ENCODE data around the gene OSER1. TPM values are rescaled to one million over a fixed set of nuclear protein-coding genes. Genes with fewer than 3 reads are reported as not detected.

OSER1 gene
- total RNA-seq, 1 experiment from 2014 or later, result 50.5 TPM

DNA sequence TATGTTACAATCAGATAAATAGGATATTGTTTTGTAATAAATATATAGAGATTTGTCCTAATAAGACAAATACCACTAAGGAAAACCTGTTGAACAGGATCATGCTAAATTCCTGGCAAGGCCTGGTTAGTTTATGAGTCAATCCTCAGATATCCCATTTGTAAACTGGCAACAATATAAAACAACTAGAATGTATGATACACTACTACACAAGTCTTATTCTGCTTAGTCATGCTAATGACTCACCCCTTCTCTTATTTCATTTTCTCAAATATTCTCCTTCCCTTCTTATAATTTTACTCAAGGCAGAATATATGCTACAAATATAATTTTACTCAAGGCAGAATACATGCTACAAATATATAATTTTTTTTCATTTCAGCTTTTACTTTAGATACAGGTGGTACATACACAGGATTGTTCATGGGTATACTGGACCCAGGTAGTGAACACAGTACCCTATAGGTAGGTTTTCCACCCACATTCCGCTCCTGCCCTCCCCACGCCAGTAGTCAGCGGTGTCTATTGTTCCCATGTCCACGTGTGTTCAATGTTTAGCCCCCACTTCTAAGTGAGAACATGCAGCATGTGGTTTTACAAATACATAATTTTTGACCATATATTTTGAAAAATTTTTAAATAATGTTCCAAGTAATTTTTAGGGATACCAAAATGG lies 6.3 kb downstream of the OSER1 start:
- peak; percentile 58 for DNase-seq (ENCODE audit: low spot score)
- H3K36me3 ChIP-seq (ENCODE audit: insufficient read depth, low read length, poor library complexity, severe bottlenecking), result peaks cover 56% of the 10 kb centered on the region
- peak overlapping the region; percentile 57 for H3K27ac ChIP-seq (ENCODE audit: low read depth, low read length, poor library complexity, severe bottlenecking)
- no peaks in the 10 kb centered on the region for H3K27me3 ChIP-seq (replicated peaks; ENCODE audit: insufficient read depth, low read depth, low read length, poor library complexity)
- no peaks in the 10 kb centered on the region for H3K9me3 ChIP-seq (ENCODE audit: low read depth, low read length, poor library complexity, severe bottlenecking)
- ChIA-PET POLR2A (ENCODE audit: low non-redundant PET) (interaction anchor here (1.1 kb wide), 1 partner anchor 9 kb away, joined by 5 read pairs; no protein-coding TSS in a partner anchor), CTCF (no interaction called here)
- TF ChIP-seq, protein P1, sequence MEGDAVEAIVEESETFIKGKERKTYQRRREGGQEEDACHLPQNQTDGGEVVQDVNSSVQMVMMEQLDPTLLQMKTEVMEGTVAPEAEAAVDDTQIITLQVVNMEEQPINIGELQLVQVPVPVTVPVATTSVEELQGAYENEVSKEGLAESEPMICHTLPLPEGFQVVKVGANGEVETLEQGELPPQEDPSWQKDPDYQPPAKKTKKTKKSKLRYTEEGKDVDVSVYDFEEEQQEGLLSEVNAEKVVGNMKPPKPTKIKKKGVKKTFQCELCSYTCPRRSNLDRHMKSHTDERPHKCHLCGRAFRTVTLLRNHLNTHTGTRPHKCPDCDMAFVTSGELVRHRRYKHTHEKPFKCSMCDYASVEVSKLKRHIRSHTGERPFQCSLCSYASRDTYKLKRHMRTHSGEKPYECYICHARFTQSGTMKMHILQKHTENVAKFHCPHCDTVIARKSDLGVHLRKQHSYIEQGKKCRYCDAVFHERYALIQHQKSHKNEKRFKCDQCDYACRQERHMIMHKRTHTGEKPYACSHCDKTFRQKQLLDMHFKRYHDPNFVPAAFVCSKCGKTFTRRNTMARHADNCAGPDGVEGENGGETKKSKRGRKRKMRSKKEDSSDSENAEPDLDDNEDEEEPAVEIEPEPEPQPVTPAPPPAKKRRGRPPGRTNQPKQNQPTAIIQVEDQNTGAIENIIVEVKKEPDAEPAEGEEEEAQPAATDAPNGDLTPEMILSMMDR (conservative IDR thresholded peaks at IDR 0.05; ENCODE audit: low read depth, low read length), result no peak
- no peak for TF ChIP-seq EZH2 (IDR thresholded peaks at IDR 0.05; ENCODE audit: borderline replicate concordance, low read depth, low read length, poor library complexity, severe bottlenecking)
- intact Hi-C loops (cut with micrococcal nuclease; ENCODE audit: unreplicated experiment), result no loop called here
- peaks cover 22% of the 10 kb centered on the region for H3K4me1 ChIP-seq (ENCODE audit: insufficient read depth, low read length, poor library complexity, severe bottlenecking)
- no TSS peak for BruUV-seq (replicated peaks)
- no peak overlapping the region for H3K4me3 ChIP-seq (ENCODE audit: low read depth, low read length, poor library complexity, severe bottlenecking)

DNA sequence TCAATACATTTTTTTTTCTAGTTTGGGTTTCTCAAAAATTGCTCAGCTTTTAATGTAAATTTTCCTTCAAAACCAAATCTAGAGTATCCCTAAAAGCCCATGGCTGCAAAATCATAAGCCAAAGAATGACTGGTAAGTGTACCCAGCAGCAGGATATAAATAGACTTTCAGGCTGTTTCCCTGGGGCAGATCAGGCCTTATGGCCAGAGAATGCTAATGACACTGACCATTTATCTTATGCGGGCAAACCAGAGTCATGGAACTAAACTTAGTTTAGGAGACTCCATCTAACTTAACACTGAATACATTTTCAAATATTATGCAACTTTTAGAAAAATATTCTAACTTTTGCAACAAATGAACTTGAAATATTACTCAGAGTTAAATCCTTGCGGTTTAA lies 7.4 kb downstream of the OSER1 start:
- no peak for DNase-seq (ENCODE audit: low spot score)
- intact Hi-C loops (cut with micrococcal nuclease; ENCODE audit: unreplicated experiment), result no loop called here
- H3K27ac ChIP-seq (ENCODE audit: low read depth, low read length, poor library complexity, severe bottlenecking), result no peak overlapping the region
- ChIA-PET POLR2A (ENCODE audit: low non-redundant PET) (no interaction called here), CTCF (no interaction called here)
- TF ChIP-seq, protein P1 (conservative IDR thresholded peaks at IDR 0.05; ENCODE audit: low read depth, low read length), result no peak
- TF ChIP-seq EZH2 (IDR thresholded peaks at IDR 0.05; ENCODE audit: borderline replicate concordance, low read depth, low read length, poor library complexity, severe bottlenecking), result no peak
- no TSS peak for BruUV-seq (replicated peaks)
- peaks cover 11% of the 10 kb centered on the region for H3K4me1 ChIP-seq (ENCODE audit: insufficient read depth, low read length, poor library complexity, severe bottlenecking)
- no peak overlapping the region for H3K4me3 ChIP-seq (ENCODE audit: low read depth, low read length, poor library complexity, severe bottlenecking)
- no peaks in the 10 kb centered on the region for H3K27me3 ChIP-seq (replicated peaks; ENCODE audit: insufficient read depth, low read depth, low read length, poor library complexity)
- H3K36me3 ChIP-seq (ENCODE audit: insufficient read depth, low read length, poor library complexity, severe bottlenecking), result peaks cover 63% of the 10 kb centered on the region
- H3K9me3 ChIP-seq (ENCODE audit: low read depth, low read length, poor library complexity, severe bottlenecking), result no peaks in the 10 kb centered on the region

DNA sequence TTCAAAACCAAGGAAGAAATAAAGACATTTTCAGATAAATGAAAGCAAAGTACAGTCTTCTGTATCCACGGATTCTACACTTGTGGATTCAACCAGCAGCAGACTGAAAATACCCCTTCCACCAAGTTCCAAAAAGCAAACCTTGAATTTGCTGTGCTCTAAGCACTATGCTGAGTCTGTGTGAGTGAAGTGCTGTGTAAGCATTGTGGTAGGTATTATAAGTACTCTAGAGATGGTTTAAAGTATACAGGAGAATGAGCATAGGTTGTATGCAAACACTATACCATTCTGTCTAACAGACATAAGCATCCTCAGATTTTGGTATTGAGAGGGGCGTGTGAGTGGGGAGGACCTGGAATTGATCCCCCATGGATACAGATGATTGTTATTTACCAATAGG lies 9.6 kb downstream of the OSER1 start:
- ChIA-PET CTCF (no interaction called here), POLR2A (ENCODE audit: low non-redundant PET) (no interaction called here)
- no peak overlapping the region for H3K27ac ChIP-seq (ENCODE audit: low read depth, low read length, poor library complexity, severe bottlenecking)
- BruUV-seq (replicated peaks), result no TSS peak
- no peak for DNase-seq (ENCODE audit: low spot score)
- H3K36me3 ChIP-seq (ENCODE audit: insufficient read depth, low read length, poor library complexity, severe bottlenecking), result peaks cover 75% of the 10 kb centered on the region
- H3K27me3 ChIP-seq (replicated peaks; ENCODE audit: insufficient read depth, low read depth, low read length, poor library complexity), result no peaks in the 10 kb centered on the region
- H3K4me1 ChIP-seq (ENCODE audit: insufficient read depth, low read length, poor library complexity, severe bottlenecking), result peaks cover 9% of the 10 kb centered on the region
- TF ChIP-seq EZH2 (IDR thresholded peaks at IDR 0.05; ENCODE audit: borderline replicate concordance, low read depth, low read length, poor library complexity, severe bottlenecking), result no peak
- TF ChIP-seq, protein P1 (conservative IDR thresholded peaks at IDR 0.05; ENCODE audit: low read depth, low read length), result no peak
- H3K9me3 ChIP-seq (ENCODE audit: low read depth, low read length, poor library complexity, severe bottlenecking), result no peaks in the 10 kb centered on the region
- no peak overlapping the region for H3K4me3 ChIP-seq (ENCODE audit: low read depth, low read length, poor library complexity, severe bottlenecking)
- intact Hi-C loops (cut with micrococcal nuclease; ENCODE audit: unreplicated experiment), result no loop called here

All from A673 (cell line).